ENCODE measurements around the gene FBXO42.

Gene FBXO42

DNA sequence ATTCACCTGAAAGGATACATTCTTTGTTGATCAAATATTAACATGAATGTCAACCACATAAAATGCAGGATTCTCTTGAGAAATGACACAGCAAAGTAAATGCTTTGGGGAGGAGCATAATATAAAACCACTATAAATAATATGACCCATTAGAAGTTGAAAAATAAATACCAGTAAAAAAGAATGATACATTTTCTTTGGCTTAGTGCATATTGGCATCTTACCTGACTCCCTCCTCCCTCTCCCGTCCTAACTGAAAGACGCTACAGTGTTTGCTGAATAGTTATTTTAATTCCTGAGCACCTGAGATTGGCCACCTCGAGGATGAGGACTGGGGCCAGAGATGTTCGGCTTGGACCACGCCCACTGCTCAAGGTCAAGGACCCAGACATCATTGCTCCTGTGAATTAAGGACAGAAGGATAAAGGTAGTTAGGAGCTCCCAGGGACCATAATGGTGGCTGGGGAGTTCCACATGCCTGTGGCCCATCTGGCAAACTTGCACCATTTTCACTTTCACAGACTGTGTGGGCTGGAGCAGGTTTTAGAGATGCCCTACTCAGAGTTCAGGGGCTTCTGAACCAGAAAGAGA is 98.9 kb downstream of the FBXO42 start:
- no peak overlapping the region for H3K27ac ChIP-seq (ENCODE audit: low read depth, low read length)
- H3K9ac ChIP-seq (ENCODE audit: low read length in 5 of 5), result no peak overlapping the region
- H3K4me1 ChIP-seq (ENCODE audit: control insufficient read depth in 5 of 5, insufficient read depth in 5 of 5, low read length in 5 of 5), result peaks cover under 1 to 34% (median 28%) of the 10 kb centered on the region in 5 donors
- H3K27me3 ChIP-seq (ENCODE audit: control insufficient read depth in 5 of 5, insufficient read depth in 4 of 5, low read length in 5 of 5), result no peaks in the 10 kb centered on the region
- no peak overlapping the region for H3K4me3 ChIP-seq (ENCODE audit: low read depth in 1 of 5, low read length in 5 of 5)
- peaks cover 16 to 62% (median 44%) of the 10 kb centered on the region in 5 donors for H3K36me3 ChIP-seq (ENCODE audit: control insufficient read depth in 5 of 5, insufficient read depth in 5 of 5, low read length in 5 of 5)
- no peaks in the 10 kb centered on the region for H3K9me3 ChIP-seq (ENCODE audit: control insufficient read depth in 5 of 5, low read length in 5 of 5)

DNA sequence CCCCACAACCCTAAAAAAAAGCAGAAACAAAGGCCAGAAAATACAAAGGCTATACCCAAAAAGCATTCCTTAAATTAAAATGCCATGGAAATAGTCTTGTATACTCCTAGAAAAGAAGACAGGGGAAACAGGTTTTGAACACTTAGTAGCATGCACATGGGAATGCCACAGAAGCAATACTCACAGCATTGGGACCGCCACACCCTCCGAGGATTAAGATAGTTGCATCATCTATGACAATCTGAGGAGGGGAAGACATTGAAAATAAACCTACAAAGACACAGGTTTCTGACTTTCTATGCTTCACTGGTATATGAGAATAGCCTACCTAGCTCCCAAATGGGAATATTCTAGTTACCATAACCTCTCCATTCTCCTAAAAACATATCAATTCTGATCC is 99.4 kb downstream of the FBXO42 start:
- Histone ChIP-seq H3K27ac (ENCODE audit: low read depth, low read length) (no peak overlapping the region), H3K9ac (ENCODE audit: low read length in 5 of 5) (no peak overlapping the region), H3K9me3 (ENCODE audit: control insufficient read depth in 5 of 5, low read length in 5 of 5) (no peaks in the 10 kb centered on the region), H3K4me1 (ENCODE audit: control insufficient read depth in 5 of 5, insufficient read depth in 5 of 5, low read length in 5 of 5) (peaks cover 5 to 39% (median 33%) of the 10 kb centered on the region in 5 donors), H3K27me3 (ENCODE audit: control insufficient read depth in 5 of 5, insufficient read depth in 4 of 5, low read length in 5 of 5) (no peaks in the 10 kb centered on the region), H3K36me3 (ENCODE audit: control insufficient read depth in 5 of 5, insufficient read depth in 5 of 5, low read length in 5 of 5) (peaks cover 16 to 62% (median 44%) of the 10 kb centered on the region in 5 donors), H3K4me3 (ENCODE audit: low read depth in 1 of 5, low read length in 5 of 5) (no peak overlapping the region)

DNA sequence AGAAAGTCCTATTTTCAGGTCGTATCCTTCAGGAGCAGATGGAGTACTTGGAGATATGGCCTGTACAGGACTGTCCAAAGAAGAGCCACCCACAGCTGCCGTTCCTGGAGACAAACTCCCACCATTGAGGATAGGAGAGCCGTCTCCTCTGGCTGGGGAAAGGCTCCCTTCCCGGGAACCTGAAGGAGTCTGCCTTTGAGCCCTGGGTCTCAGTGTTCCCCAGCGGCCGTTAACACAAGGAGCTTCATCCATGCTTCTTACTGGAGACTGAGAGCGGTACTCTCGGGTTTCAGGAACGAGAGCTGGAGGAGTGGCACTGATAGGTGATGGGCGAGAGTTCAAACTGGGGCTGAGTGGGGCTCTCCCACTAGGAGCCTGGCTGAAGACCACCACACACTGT is 100.9 kb downstream of the FBXO42 start:
- no peaks in the 10 kb centered on the region for H3K27me3 ChIP-seq (ENCODE audit: control insufficient read depth in 5 of 5, insufficient read depth in 4 of 5, low read length in 5 of 5)
- no peak overlapping the region for H3K27ac ChIP-seq (ENCODE audit: low read depth, low read length)
- peaks cover 5 to 42% (median 38%) of the 10 kb centered on the region in 5 donors for H3K4me1 ChIP-seq (ENCODE audit: control insufficient read depth in 5 of 5, insufficient read depth in 5 of 5, low read length in 5 of 5)
- peaks cover 16 to 65% (median 50%) of the 10 kb centered on the region in 5 donors for H3K36me3 ChIP-seq (ENCODE audit: control insufficient read depth in 5 of 5, insufficient read depth in 5 of 5, low read length in 5 of 5)
- H3K9me3 ChIP-seq (ENCODE audit: control insufficient read depth in 5 of 5, low read length in 5 of 5), result no peaks in the 10 kb centered on the region
- no peak overlapping the region for H3K4me3 ChIP-seq (ENCODE audit: low read depth in 1 of 5, low read length in 5 of 5)
- no peak overlapping the region for H3K9ac ChIP-seq (ENCODE audit: low read length in 5 of 5)

DNA sequence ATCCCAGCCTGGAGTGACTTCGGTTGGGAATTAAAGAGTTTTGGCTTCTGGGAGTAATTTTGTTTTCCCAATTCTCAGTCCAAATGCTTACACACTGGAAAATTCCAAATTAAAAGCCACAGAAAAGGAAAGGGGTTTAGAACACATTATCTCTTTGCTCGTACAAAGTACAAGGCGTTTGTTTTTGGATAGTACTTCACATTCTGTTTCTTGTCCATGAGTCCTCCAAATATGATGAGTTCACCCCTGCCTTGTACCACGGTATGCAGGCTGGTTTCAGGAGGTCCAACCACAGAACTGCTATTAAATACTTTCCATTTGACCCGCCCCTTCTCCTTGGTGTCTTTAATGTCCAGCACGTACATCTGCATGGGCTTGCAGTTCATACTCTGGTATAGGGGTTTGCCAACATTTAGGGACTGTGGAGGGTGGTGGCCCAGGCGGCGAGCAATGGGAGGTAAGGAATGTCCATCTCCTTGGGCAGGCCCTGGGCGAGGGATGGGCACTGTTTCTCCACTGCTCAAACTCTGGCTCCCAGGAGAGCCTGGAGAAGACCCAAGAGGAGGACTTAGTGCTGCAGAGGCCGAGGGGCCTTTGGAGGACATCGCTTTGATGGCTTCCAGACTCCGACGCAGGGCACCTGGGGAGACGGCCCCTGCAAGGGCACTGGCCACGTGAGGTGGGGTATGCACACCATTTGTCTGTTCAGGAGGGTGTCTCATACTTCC is 101.6 kb downstream of the FBXO42 start:
- Histone ChIP-seq H3K27me3 (ENCODE audit: control insufficient read depth in 5 of 5, insufficient read depth in 4 of 5, low read length in 5 of 5) (no peaks in the 10 kb centered on the region), H3K9ac (ENCODE audit: low read length in 5 of 5) (no peak overlapping the region), H3K9me3 (ENCODE audit: control insufficient read depth in 5 of 5, low read length in 5 of 5) (no peaks in the 10 kb centered on the region), H3K36me3 (ENCODE audit: control insufficient read depth in 5 of 5, insufficient read depth in 5 of 5, low read length in 5 of 5) (peaks cover 11 to 59% (median 45%) of the 10 kb centered on the region in 5 donors), H3K4me1 (ENCODE audit: control insufficient read depth in 5 of 5, insufficient read depth in 5 of 5, low read length in 5 of 5) (peaks cover 5 to 42% (median 38%) of the 10 kb centered on the region in 5 donors), H3K27ac (ENCODE audit: low read depth, low read length) (no peak overlapping the region), H3K4me3 (ENCODE audit: low read depth in 1 of 5, low read length in 5 of 5) (no peak overlapping the region)

DNA sequence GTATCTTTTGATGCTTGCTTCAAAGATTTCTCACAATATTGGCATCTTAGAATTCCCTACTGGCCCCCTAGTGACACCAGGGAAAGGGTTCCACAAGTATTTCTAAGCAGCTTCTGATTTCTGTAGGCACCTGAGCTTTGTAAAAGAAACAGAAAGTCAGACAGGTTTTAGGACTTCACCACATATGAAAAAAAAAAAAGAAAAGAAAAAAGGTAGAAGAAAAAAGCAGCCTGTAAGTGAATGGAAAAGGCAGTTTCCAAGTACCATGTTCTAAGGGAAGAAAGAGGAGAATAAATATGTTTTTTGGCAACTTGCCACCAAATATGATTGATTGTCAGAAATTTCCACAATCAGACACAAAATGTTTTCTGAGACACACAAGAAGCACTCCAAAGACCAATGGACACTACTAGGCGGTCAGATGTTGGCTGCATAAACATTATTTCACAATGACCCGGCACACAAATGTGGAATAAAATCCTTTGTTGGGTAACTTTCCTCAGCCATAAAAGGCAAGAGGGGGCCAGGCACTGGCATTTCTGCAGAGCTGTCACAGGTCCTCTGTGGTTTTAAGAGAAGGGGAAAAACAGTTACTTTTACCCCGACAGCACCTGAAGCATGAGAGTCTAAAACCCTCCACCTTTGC is 102.6 kb downstream of the FBXO42 start:
- Histone ChIP-seq H3K9ac (ENCODE audit: low read length in 5 of 5) (no peak overlapping the region), H3K36me3 (ENCODE audit: control insufficient read depth in 5 of 5, insufficient read depth in 5 of 5, low read length in 5 of 5) (peaks cover 10 to 52% (median 35%) of the 10 kb centered on the region in 5 donors), H3K27me3 (ENCODE audit: control insufficient read depth in 5 of 5, insufficient read depth in 4 of 5, low read length in 5 of 5) (no peaks in the 10 kb centered on the region), H3K27ac (ENCODE audit: low read depth, low read length) (peak overlapping the region; percentile 77), H3K9me3 (ENCODE audit: control insufficient read depth in 5 of 5, low read length in 5 of 5) (no peaks in the 10 kb centered on the region), H3K4me1 (ENCODE audit: control insufficient read depth in 5 of 5, insufficient read depth in 5 of 5, low read length in 5 of 5) (peaks cover 5 to 42% (median 38%) of the 10 kb centered on the region in 5 donors), H3K4me3 (ENCODE audit: low read depth in 1 of 5, low read length in 5 of 5) (no peak overlapping the region)

DNA sequence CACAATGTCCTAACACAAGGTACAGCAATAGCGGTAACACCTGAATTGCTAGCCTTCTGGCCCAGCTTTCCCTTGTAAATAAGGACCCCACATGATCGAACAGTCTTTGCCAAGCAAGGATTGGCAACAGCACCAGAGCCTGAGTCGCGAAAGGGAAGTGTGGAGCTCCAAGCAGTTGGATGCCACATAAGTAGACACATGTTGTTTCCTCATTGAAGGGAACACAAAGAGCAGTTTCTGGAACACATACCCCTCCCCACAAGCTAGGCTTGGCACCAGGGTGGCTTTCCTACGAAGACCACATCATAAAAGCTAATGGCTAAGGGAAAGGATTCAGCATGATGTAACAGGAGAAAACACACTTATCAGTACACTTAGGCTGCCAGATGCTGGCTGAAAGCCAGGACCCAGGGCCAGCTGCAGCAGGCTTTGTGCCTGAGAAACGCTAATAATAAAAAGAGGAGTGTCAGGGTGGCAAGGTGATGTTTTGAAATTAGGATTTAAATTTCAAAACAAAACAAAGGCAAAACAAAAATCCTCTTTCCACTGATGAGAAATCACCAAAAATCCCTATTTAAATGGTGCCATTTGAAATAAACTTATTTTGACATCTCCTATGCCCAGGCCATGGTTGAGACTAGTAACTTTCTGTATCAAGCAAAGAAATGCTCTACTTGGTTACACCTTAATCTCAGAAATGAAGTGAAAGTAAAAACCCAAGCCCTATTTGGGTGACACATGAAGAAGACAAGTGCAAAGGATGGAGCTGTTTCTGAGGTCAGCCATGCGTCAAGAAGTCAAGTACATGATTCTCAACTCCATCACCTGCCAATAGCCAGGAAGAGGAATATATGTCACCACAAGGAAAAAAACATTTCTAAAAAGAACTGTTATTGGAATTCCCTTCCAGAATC is 103.4 kb downstream of the FBXO42 start:
- peaks cover 10 to 47% (median 32%) of the 10 kb centered on the region in 5 donors for H3K36me3 ChIP-seq (ENCODE audit: control insufficient read depth in 5 of 5, insufficient read depth in 5 of 5, low read length in 5 of 5)
- H3K27me3 ChIP-seq (ENCODE audit: control insufficient read depth in 5 of 5, insufficient read depth in 4 of 5, low read length in 5 of 5), result no peaks in the 10 kb centered on the region
- H3K4me1 ChIP-seq (ENCODE audit: control insufficient read depth in 5 of 5, insufficient read depth in 5 of 5, low read length in 5 of 5), result peaks cover 7 to 39% (median 34%) of the 10 kb centered on the region in 5 donors
- H3K4me3 ChIP-seq (ENCODE audit: low read depth in 1 of 5, low read length in 5 of 5), result no peak overlapping the region
- peak overlapping the region in 1 of 5 donors; percentile 46 for H3K9ac ChIP-seq (ENCODE audit: low read length in 5 of 5)
- peak overlapping the region; percentile 77 for H3K27ac ChIP-seq (ENCODE audit: low read depth, low read length)
- no peaks in the 10 kb centered on the region for H3K9me3 ChIP-seq (ENCODE audit: control insufficient read depth in 5 of 5, low read length in 5 of 5)

DNA sequence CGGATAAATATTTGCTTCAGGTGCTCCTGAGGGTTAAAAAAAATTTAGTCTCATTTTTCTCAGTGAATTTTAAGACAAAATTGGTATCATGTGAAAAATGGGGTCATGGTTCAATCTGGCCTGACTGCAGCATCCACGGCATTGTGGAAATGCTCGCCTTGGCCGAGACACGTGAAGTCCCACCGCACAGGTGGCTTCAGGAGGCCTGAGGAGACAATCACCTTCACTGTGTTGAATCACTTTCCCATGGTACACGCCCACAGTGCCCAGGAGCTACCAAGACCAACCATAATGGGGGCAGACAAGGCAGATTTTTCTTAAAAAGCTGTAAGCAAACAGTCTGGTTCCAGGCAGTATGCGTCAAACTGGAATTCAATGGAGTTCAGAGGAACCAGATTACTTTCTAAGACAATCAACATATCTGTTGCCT is 104.3 kb downstream of the FBXO42 start:
- H3K4me1 ChIP-seq (ENCODE audit: control insufficient read depth in 5 of 5, insufficient read depth in 5 of 5, low read length in 5 of 5), result peaks cover 7 to 37% (median 34%) of the 10 kb centered on the region in 5 donors
- H3K27me3 ChIP-seq (ENCODE audit: control insufficient read depth in 5 of 5, insufficient read depth in 4 of 5, low read length in 5 of 5), result no peaks in the 10 kb centered on the region
- no peak overlapping the region for H3K4me3 ChIP-seq (ENCODE audit: low read depth in 1 of 5, low read length in 5 of 5)
- H3K9me3 ChIP-seq (ENCODE audit: control insufficient read depth in 5 of 5, low read length in 5 of 5), result no peaks in the 10 kb centered on the region
- H3K9ac ChIP-seq (ENCODE audit: low read length in 5 of 5), result peak overlapping the region in 1 of 5 donors; percentile 46
- peaks cover 10 to 38% (median 29%) of the 10 kb centered on the region in 5 donors for H3K36me3 ChIP-seq (ENCODE audit: control insufficient read depth in 5 of 5, insufficient read depth in 5 of 5, low read length in 5 of 5)
- peak overlapping the region; percentile 77 for H3K27ac ChIP-seq (ENCODE audit: low read depth, low read length)

DNA sequence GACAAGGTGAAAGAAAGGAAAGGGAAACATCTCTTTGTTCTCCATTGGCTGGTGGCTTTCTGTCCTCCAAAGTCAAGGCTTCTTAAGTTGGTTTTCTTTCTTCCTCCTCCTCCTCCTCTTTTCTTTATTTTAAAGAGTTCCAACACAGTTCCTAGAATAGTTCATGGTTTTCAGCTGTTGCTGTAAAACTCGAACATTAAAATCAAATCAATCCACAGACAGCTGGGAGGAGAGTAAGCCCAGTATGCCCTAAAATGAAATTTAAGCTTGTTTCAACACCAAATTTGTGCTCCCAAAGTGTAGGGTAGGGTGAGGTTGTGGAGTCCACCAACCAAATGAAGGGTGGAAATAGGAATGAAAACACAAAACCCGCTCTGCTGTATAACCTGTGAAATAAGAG is 104.8 kb downstream of the FBXO42 start:
- no peaks in the 10 kb centered on the region for H3K27me3 ChIP-seq (ENCODE audit: control insufficient read depth in 5 of 5, insufficient read depth in 4 of 5, low read length in 5 of 5)
- H3K4me1 ChIP-seq (ENCODE audit: control insufficient read depth in 5 of 5, insufficient read depth in 5 of 5, low read length in 5 of 5), result peaks cover 7 to 37% (median 34%) of the 10 kb centered on the region in 5 donors
- H3K9me3 ChIP-seq (ENCODE audit: control insufficient read depth in 5 of 5, low read length in 5 of 5), result no peaks in the 10 kb centered on the region
- no peak overlapping the region for H3K4me3 ChIP-seq (ENCODE audit: low read depth in 1 of 5, low read length in 5 of 5)
- H3K27ac ChIP-seq (ENCODE audit: low read depth, low read length), result peak overlapping the region; percentile 77
- H3K36me3 ChIP-seq (ENCODE audit: control insufficient read depth in 5 of 5, insufficient read depth in 5 of 5, low read length in 5 of 5), result peaks cover 7 to 33% (median 26%) of the 10 kb centered on the region in 5 donors
- no peak overlapping the region for H3K9ac ChIP-seq (ENCODE audit: low read length in 5 of 5)

DNA sequence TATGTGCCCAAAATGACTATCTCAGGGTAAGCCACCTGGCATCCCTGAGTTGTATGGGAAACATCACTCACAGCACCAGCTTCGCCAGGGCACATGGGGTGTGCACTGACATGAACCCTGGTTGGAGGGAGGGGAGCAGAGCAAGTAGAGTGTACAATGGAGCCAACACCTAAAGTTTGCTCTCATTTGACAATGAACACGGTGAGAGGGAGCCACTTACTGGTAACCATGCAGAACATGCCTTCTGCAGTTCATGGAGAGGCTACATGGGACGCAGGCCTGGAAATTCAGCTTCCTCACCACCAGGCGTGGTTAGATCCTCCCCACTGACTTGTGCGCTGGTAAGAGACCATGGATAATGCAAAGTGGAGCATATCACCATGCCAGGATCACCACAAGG is 105.3 kb downstream of the FBXO42 start:
- H3K27me3 ChIP-seq (ENCODE audit: control insufficient read depth in 5 of 5, insufficient read depth in 4 of 5, low read length in 5 of 5), result no peaks in the 10 kb centered on the region
- no peak overlapping the region for H3K9ac ChIP-seq (ENCODE audit: low read length in 5 of 5)

More for the DNA sequence above, 105.3 kb downstream of the FBXO42 start:
- peaks cover 3 to 28% (median 21%) of the 10 kb centered on the region in 5 donors for H3K36me3 ChIP-seq (ENCODE audit: control insufficient read depth in 5 of 5, insufficient read depth in 5 of 5, low read length in 5 of 5)
- H3K27ac ChIP-seq (ENCODE audit: low read depth, low read length), result no peak overlapping the region
- no peaks in the 10 kb centered on the region for H3K9me3 ChIP-seq (ENCODE audit: control insufficient read depth in 5 of 5, low read length in 5 of 5)
- no peak overlapping the region for H3K4me3 ChIP-seq (ENCODE audit: low read depth in 1 of 5, low read length in 5 of 5)
- H3K4me1 ChIP-seq (ENCODE audit: control insufficient read depth in 5 of 5, insufficient read depth in 5 of 5, low read length in 5 of 5), result peaks cover 7 to 37% (median 34%) of the 10 kb centered on the region in 5 donors

Data from subcutaneous abdominal adipose tissue (tissue), 5 donors.